Kidney (tissue), 14 donors: ENCODE measurements around the gene WASF2. TPM values are rescaled to one million over a fixed set of nuclear protein-coding genes. Genes with fewer than 3 reads are reported as not detected.
"Not testable (repeated sequence)": the region's sequence is repeated elsewhere in the genome, so short reads cannot be mapped to it uniquely, and the experiment has no call there.

Source experiments
- DNase-seq, 5 donors: peaks; one replicate each; pipeline ENCODE4 v3.0.0-alpha.2; 2013 to 2020
- FAIRE-seq: peaks from 2 replicates; lab custom pipeline; 2012; peaks lifted over from hg19 to GRCh38; lab: Jason Lieb, UNC
- H3K27ac ChIP-seq, 2 donors: one replicate each; pipeline ENCODE4 v1.7.0; 2013; ENCODE audit warnings: low read depth in 2 of 2, low read length in 2 of 2, inconsistent platforms in 1 of 2
- H3K27me3 ChIP-seq: one replicate; pipeline ENCODE4 v1.7.1; 2013; ENCODE audit warnings: low read length, inconsistent platforms; ENCODE audit not compliant: control insufficient read depth, insufficient read depth
- H3K36me3 ChIP-seq, 3 donors: one replicate each; pipeline versions ENCODE4 v1.7.0 to v1.7.1; 2013; ENCODE audit warnings: low read length in 3 of 3, control low read depth in 1 of 3, inconsistent platforms in 1 of 3; ENCODE audit not compliant: insufficient read depth in 3 of 3, control insufficient read depth in 2 of 3
- H3K4me1 ChIP-seq, 3 donors: one replicate each; pipeline versions ENCODE4 v1.7.0 to v1.7.1; 2013; ENCODE audit warnings: low read length in 3 of 3, inconsistent platforms in 1 of 3, low read depth in 1 of 3; ENCODE audit not compliant: control insufficient read depth in 2 of 3, insufficient read depth in 2 of 3
- H3K4me3 ChIP-seq, 3 donors: one replicate each; pipeline versions ENCODE4 v1.7.0 to v1.8.1; 2013; ENCODE audit warnings: low read length in 3 of 3, control low read depth in 1 of 3, inconsistent platforms in 1 of 3
- H3K9ac ChIP-seq, 3 donors: one replicate each; pipeline versions ENCODE4 v1.7.0 to v1.7.1; 2013; ENCODE audit warnings: low read length in 3 of 3, control low read depth in 1 of 3, inconsistent platforms in 1 of 3
- H3K9me3 ChIP-seq, 3 donors: one replicate each; pipeline versions ENCODE4 v1.7.0 to v1.7.1; 2013; ENCODE audit warnings: low read length in 3 of 3, control low read depth in 1 of 3, inconsistent platforms in 1 of 3; ENCODE audit not compliant: control insufficient read depth in 2 of 3, insufficient read depth in 1 of 3
- CTCF ChIP-seq: IDR thresholded peaks from 3 replicates; pipeline ENCODE4 v1.5.1; 2012; ENCODE audit warnings: mild to moderate bottlenecking, moderate library complexity, borderline replicate concordance; ENCODE audit not compliant: insufficient read depth; ENCODE audit errors: extremely low read depth
- intact Hi-C: fragments of 100-400 bp; cut with DNase I; formaldehyde crosslinking; loops from one replicate; pipeline ENCODE4 v1.11.1; 2022
- polyA plus RNA-seq: library from polyadenylated mRNA; stranded (reverse); fragments of 350-450 nt; fragmentation: Illumina TruSeq; extraction: RNeasy Lipid Tissue Mini Kit (QIAGEN cat#74804); gene quantifications from one replicate; pipeline ENCODE4 v1.2.3, GENCODE V29; 2014; ENCODE audit warnings: low read depth, low replicate concordance; ENCODE audit not compliant: insufficient read depth
- total RNA-seq: library from RNA; stranded (reverse); fragmentation: NEBNext Ultra II Directional; extraction: Animal tissue kit (Norgen Biotek cat#: 25700); gene quantifications from one replicate; pipeline ENCODE4 v1.2.1, GENCODE V29; 2021
- donor health status: control.
- donor health status: control.
- donor health status: control.
- donor health status: control.
- donor health status: control.
- donor health status: DM: yes; HTN: yes; CAD: no.
- donor health status: Normal renal cell carcinoma (clear cell type).

WASF2 gene
- total and polyA plus RNA-seq, 2 donors from 2014 or later, result 23.9 to 159 TPM

DNA sequence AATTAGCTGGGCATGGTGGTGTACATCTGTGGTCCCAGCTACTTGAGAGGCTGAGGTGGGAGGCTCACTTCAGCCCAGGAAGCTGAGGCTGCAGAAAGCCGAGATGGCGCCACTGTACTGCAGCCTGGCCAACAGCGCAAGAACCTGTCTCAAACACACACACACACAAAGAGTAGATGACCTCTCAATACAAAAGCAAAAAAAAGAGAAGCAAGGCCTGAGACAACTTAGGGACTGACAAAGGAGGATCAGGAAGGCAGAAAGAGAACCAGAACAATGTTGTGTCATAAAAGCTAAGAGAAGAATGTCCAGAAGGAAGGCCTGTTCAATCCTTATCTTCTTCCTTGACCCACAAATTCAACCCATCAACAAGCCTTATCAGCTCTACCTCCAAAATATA, 18.5 kb downstream of the WASF2 start:
- no peak overlapping the region for H3K4me3 ChIP-seq
- DNase-seq (no peak), FAIRE-seq (no peak)
- H3K36me3 ChIP-seq, result no peaks in the 10 kb centered on the region
- H3K27me3 ChIP-seq, result no peaks in the 10 kb centered on the region
- H3K9ac ChIP-seq, result no peak overlapping the region
- H3K9me3 ChIP-seq, result no peaks in the 10 kb centered on the region
- intact Hi-C loops, result no loop called here
- no peak for TF ChIP-seq CTCF
- no peak overlapping the region for H3K27ac ChIP-seq
- peaks cover 0 to 9% (median 3%) of the 10 kb centered on the region in 3 donors for H3K4me1 ChIP-seq

GRCh38 chr1:27469334-27469733, 20.6 kb downstream of the WASF2 start:
- no peak for DNase-seq
- Histone ChIP-seq H3K36me3 (no peaks in the 10 kb centered on the region), H3K9me3 (no peaks in the 10 kb centered on the region), H3K9ac (no peak overlapping the region), H3K27me3 (no peaks in the 10 kb centered on the region), H3K27ac (no peak overlapping the region), H3K4me3 (no peak overlapping the region), H3K4me1 (peaks cover 0 to 6% (median 0%) of the 10 kb centered on the region in 3 donors)
- no peak for TF ChIP-seq CTCF
- intact Hi-C loops, result no loop called here
- FAIRE-seq, result no peak

- H3K4me1 ChIP-seq, H3K36me3 ChIP-seq, H3K4me3 ChIP-seq, H3K9ac ChIP-seq, H3K27me3 ChIP-seq, H3K9me3 ChIP-seq, FAIRE-seq, H3K27ac ChIP-seq, intact Hi-C loops, DNase-seq: not testable (repeated sequence)
Observed at GRCh38 chr1:27468378-27468777, 21.6 kb downstream of the WASF2 start.

GRCh38 chr1:27464926-27465647, 24.9 kb downstream of the WASF2 start:
- FAIRE-seq (no peak), DNase-seq (no peak)
- Histone ChIP-seq H3K9ac (no peak overlapping the region), H3K4me3 (no peak overlapping the region), H3K27ac (no peak overlapping the region), H3K36me3 (no peaks in the 10 kb centered on the region), H3K9me3 (no peaks in the 10 kb centered on the region), H3K4me1 (peaks cover 0 to 4% (median under 1%) of the 10 kb centered on the region in 3 donors), H3K27me3 (no peaks in the 10 kb centered on the region)
- intact Hi-C loops, result no loop called here
- no peak for TF ChIP-seq CTCF

- H3K36me3 ChIP-seq, FAIRE-seq, H3K27ac ChIP-seq, H3K4me1 ChIP-seq, H3K9me3 ChIP-seq, H3K4me3 ChIP-seq, H3K9ac ChIP-seq, H3K27me3 ChIP-seq, DNase-seq, intact Hi-C loops: not testable (repeated sequence)
Observed at GRCh38 chr1:27463916-27464315, 26.1 kb downstream of the WASF2 start.

DNA sequence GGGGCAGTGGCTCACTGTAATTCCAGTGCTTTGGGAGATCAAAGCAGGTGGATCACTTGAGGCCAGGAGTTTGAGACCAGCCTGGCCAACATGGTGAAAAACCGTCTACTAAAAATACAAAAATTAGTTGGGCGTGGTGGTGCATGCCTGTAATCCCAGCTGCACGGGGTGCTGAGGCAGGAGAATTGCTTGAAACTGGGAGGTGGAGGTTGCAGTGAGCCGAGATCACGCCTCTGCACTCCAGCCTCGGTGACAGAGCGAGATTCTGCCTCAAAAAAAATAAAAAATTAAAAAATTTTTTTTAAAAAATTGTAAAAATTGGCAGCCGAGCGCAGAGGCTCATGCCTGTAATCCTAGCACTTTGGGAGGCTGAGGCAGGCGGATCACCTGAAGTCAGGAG, 31.4 kb downstream of the WASF2 start:
- H3K27ac ChIP-seq, H3K36me3 ChIP-seq, intact Hi-C loops, H3K9ac ChIP-seq, H3K4me3 ChIP-seq, DNase-seq, H3K27me3 ChIP-seq, H3K9me3 ChIP-seq, FAIRE-seq: not testable (repeated sequence)
- H3K4me1 ChIP-seq, result peaks cover 2 to 12% (median 4%) of the 10 kb centered on the region in 3 donors
